Type B pancreatic cell (in vitro differentiated cells): ENCODE results near the gene ENTPD2. TPM values are rescaled to one million over a fixed set of nuclear protein-coding genes. Genes with fewer than 3 reads are reported as not detected.

ENCODE experiments used
- DNase-seq: peaks from one replicate; pipeline ENCODE4 v3.0.0; 2021; ENCODE audit warnings: mixed read lengths; ENCODE audit not compliant: unreplicated experiment; ENCODE audit errors: extremely low spot score
- H3K27ac Mint-ChIP-seq: 2 replicates; pipeline ENCODE4 v1.8.0; 2021; ENCODE audit warnings: mild to moderate bottlenecking, mixed read lengths
- H3K27me3 Mint-ChIP-seq: 2 replicates; pipeline ENCODE4 v1.8.0; 2021; ENCODE audit warnings: mixed read lengths
- H3K36me3 Mint-ChIP-seq: 2 replicates; pipeline ENCODE4 v1.8.0; 2021; ENCODE audit warnings: mixed read lengths
- H3K4me1 Mint-ChIP-seq: one replicate; pipeline ENCODE4 v1.8.0; 2021; ENCODE audit warnings: mixed read lengths; ENCODE audit not compliant: unreplicated experiment
- H3K4me3 Mint-ChIP-seq: 2 replicates; pipeline ENCODE4 v1.8.0; 2021; ENCODE audit warnings: mild to moderate bottlenecking, mixed read lengths
- H3K9me3 Mint-ChIP-seq: 2 replicates; pipeline ENCODE4 v1.8.0; 2021; ENCODE audit warnings: mixed read lengths
- total RNA-seq: library from RNA; stranded (reverse); gene quantifications from 2 replicates; pipeline ENCODE4 v1.2.1, GENCODE V29; 2021; ENCODE audit warnings: low replicate concordance
- TF ChIP-seq, protein P1 (sequence below): fragments of 200-600 bp; sonication (generic); conservative IDR thresholded peaks from 2 replicates; pipeline ENCODE4 v1.5.0; 2021; ENCODE audit warnings: antibody characterized with exemption, mild to moderate bottlenecking

Gene ENTPD2
- total RNA-seq, 1 donor from 2014 or later, result 3.3 TPM

DNA sequence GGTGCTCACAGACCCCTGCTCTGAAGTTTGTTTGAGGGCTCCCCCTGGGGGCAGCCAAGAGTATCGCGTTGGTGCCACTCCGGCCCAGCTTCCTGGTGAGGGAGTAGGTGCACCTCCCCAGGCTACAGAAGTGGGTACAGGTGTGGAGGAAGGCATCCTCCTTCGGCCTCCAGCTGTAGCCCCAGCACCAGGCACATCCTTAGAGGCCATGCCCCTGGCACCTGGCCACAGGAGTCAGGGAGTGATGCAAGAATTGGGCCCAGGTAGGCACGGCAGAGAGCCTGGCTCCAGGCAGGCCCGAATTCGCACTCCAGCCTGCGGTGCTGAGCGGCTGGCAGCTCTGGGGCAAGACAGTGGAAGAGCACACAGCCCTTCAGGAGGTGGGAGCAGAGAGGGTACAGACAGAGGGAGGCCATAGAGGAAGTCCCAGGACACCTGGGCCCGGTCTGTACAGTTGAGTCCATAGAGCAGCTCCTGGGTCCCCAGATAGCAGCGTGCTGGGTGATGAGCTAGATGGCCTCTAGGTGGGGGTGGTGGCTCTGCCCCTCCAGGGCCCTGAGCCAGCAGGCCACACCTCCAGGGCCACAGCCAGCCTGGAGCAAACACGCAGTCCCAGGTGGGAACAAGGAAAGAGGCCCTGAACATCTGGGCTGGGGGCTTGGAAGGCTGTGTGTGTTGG lies 14.1 kb upstream of the ENTPD2 start:
- Mint-ChIP-seq H3K9me3 (no peaks in the 10 kb centered on the region), H3K27me3 (peaks cover 3% of the 10 kb centered on the region), H3K4me1 (peaks cover 12% of the 10 kb centered on the region), H3K36me3 (no peaks in the 10 kb centered on the region), H3K4me3 (peak overlapping the region; percentile 83), H3K27ac (peak overlapping the region; percentile 86)
- DNase-seq, result no peak
- TF ChIP-seq, protein P1, sequence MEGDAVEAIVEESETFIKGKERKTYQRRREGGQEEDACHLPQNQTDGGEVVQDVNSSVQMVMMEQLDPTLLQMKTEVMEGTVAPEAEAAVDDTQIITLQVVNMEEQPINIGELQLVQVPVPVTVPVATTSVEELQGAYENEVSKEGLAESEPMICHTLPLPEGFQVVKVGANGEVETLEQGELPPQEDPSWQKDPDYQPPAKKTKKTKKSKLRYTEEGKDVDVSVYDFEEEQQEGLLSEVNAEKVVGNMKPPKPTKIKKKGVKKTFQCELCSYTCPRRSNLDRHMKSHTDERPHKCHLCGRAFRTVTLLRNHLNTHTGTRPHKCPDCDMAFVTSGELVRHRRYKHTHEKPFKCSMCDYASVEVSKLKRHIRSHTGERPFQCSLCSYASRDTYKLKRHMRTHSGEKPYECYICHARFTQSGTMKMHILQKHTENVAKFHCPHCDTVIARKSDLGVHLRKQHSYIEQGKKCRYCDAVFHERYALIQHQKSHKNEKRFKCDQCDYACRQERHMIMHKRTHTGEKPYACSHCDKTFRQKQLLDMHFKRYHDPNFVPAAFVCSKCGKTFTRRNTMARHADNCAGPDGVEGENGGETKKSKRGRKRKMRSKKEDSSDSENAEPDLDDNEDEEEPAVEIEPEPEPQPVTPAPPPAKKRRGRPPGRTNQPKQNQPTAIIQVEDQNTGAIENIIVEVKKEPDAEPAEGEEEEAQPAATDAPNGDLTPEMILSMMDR, result peak; percentile 85

DNA sequence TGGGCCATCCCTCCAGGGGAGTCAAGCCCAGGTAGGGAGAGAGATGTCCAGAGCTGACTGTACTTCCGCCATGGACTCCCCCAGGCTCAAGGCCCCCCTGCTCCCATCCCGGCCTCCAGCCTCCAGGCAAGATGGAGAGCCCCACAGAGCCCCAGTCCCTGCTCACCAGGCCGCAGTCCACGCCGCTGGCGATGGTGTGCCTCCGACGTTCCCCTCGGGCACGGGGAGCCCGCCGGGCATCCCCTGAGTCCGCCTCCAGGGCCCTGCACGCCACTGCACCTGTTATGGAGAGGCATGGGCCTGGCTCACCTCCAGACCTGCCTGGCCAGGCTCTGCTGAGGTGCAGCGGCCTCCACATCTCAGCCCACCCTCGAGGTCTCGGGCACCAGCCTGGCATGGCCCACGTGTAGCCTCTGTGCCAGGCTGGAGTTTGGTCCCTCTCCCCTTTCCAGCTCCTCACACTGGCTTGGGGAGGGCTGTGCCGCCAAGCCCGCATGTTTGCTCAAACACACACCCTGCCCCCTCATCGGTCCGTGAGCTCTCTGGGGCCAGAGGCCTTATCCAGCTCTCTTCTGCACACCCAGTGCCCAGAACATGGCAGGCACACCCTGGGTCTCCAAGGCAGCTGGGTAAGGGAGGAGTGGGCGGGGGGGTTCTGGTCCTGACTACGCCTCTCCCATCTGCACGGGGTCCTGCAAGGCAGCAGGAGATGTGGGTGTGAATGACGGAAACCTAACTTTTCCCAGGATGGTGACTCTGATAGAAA lies 12.4 kb upstream of the ENTPD2 start:
- no peaks in the 10 kb centered on the region for H3K36me3 Mint-ChIP-seq
- H3K27ac Mint-ChIP-seq, result no peak overlapping the region
- peaks cover 8% of the 10 kb centered on the region for H3K4me1 Mint-ChIP-seq
- TF ChIP-seq, protein P1, result no peak
- peaks cover 3% of the 10 kb centered on the region for H3K27me3 Mint-ChIP-seq
- no peaks in the 10 kb centered on the region for H3K9me3 Mint-ChIP-seq
- no peak for DNase-seq
- H3K4me3 Mint-ChIP-seq, result no peak overlapping the region

- Mint-ChIP-seq H3K4me3 (no peak overlapping the region), H3K27ac (no peak overlapping the region), H3K36me3 (no peaks in the 10 kb centered on the region), H3K27me3 (peaks cover 3% of the 10 kb centered on the region), H3K4me1 (peaks cover 4% of the 10 kb centered on the region), H3K9me3 (no peaks in the 10 kb centered on the region)
- TF ChIP-seq, protein P1, result no peak
- DNase-seq, result no peak
These were observed 11.6 kb upstream of the ENTPD2 start for GRCh38 chr9:137065336-137065967.

GRCh38 chr9:137064880-137065164 lies 11.0 kb upstream of the ENTPD2 start:
- no peaks in the 10 kb centered on the region for H3K36me3 Mint-ChIP-seq
- H3K9me3 Mint-ChIP-seq, result no peaks in the 10 kb centered on the region
- no peak overlapping the region for H3K27ac Mint-ChIP-seq
- peaks cover 8% of the 10 kb centered on the region for H3K27me3 Mint-ChIP-seq
- peaks cover 4% of the 10 kb centered on the region for H3K4me1 Mint-ChIP-seq
- DNase-seq, result no peak
- TF ChIP-seq, protein P1, result no peak
- H3K4me3 Mint-ChIP-seq, result no peak overlapping the region

DNA sequence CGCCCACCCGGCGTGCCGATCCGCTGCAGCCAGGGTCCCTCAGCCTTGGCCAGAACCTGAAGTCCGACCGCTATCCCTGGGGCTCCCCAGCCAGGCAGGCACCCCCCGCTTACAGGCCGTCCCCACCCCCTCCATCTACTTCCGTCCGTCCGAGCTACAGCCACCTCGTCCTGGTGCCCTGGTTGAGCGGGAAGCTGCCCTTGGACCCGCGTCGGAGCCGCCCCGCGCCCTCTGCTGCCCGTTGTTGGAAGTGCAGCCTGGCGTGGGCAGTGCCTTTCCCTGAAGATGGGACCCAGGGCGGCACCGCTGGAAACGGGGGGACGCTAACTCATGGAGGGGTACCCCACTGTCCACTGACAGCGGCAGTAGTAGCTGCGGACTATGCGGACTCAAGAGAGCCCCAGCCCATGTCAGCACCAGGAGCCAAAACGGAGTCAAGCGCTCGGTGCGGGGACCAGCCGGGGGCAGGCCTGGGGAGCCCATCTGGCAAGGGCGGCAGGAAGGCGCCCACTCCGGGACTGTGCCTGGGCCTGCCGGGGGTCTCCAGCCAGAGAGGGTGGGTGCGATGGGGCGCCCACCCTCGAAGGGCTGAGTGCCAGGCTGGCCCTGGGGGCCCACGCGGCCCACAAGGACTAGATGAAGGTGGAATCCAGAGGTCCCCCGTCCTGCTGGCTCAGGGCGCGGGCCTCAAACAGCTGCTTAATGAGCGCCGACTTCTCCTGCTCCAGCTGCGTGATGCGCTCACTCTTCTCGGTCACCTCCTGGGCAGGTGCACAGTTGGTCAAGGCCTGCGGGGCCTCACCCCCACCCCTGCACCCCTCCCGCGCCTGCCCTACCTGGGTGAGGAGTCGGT lies 10.4 kb upstream of the ENTPD2 start:
- Mint-ChIP-seq H3K4me3 (no peak overlapping the region), H3K27me3 (peaks cover 8% of the 10 kb centered on the region), H3K27ac (no peak overlapping the region), H3K4me1 (peaks cover 4% of the 10 kb centered on the region), H3K9me3 (no peaks in the 10 kb centered on the region), H3K36me3 (no peaks in the 10 kb centered on the region)
- no peak for DNase-seq
- TF ChIP-seq, protein P1, result peak; percentile 94
